ENCODE results near the gene SLC35F6. TPM values are rescaled to one million over a fixed set of nuclear protein-coding genes. Genes with fewer than 3 reads are reported as not detected.

The SLC35F6 gene
- total and polyA plus RNA-seq, 2 donors (not counting 1 experiment from before 2014, with no cell fraction given), result 10.4 to 15.2 TPM

DNA sequence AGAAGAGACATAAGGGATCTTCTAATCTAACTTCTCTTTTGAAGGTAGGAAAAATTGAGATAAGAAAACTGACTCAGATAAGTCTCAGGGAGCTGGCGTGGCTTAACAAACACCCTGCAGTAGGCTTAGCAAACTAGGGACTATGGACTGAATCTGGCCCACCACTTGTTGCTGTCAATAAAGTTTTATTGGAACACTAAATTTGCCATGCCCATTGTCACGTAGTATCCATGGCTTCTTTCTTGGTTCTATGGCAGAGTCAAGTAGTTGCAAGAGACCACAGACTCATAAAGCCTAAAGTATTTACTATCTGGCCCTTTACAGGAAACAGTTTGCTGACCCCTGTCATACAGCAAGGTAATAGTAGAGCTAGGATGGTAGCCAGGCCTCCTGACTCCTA lies 47.3 kb upstream of the SLC35F6 start:
- no peaks in the 10 kb centered on the region for H3K9me3 Mint-ChIP-seq (ENCODE audit: insufficient read depth)

GRCh38 chr2:26717362-26717761 lies 46.7 kb upstream of the SLC35F6 start:
- TF ChIP-seq CTCF (IDR thresholded peaks at IDR 0.05), result no peak
- TF ChIP-seq EZH2 (IDR thresholded peaks at IDR 0.05; ENCODE audit: borderline replicate concordance, insufficient read depth, low read depth, low read length, poor library complexity, severe bottlenecking), result no peak
- H4K20me1 ChIP-seq (ENCODE audit: control insufficient read depth, insufficient read depth, low read length, poor library complexity, severe bottlenecking), result no peaks in the 10 kb centered on the region
- Mint-ChIP-seq H3K27ac (no peak overlapping the region), H3K27me3 (peaks cover 10% of the 10 kb centered on the region), H3K4me3 (no peak overlapping the region), H3K4me1 (no peaks in the 10 kb centered on the region), H3K9me3 (ENCODE audit: insufficient read depth) (no peaks in the 10 kb centered on the region)
- H2AFZ ChIP-seq (ENCODE audit: insufficient read depth, low read depth, low read length, poor library complexity, severe bottlenecking), result no peak overlapping the region
- no peak overlapping the region for H3K4me3 ChIP-seq (ENCODE audit: control extremely low read depth in 1 of 5, extremely low read depth in 1 of 5, insufficient read depth in 1 of 5, low read depth in 2 of 5, low read length in 4 of 5)
- no peak for ATAC-seq (ENCODE audit: low read depth)
- WGBS (ENCODE audit: insufficient coverage), result 87% methylated on average over 5 of the region's 5 CpGs
- no peak overlapping the region for H3K27ac ChIP-seq (ENCODE audit: low read length in 2 of 2)
- no peaks in the 10 kb centered on the region for H3K9me3 ChIP-seq (ENCODE audit: control extremely low read depth in 1 of 3, control insufficient read depth in 2 of 3, insufficient read depth in 1 of 3, low read length in 2 of 3)
- intact Hi-C loops (cut with micrococcal nuclease), result no loop called here
- no peak for DNase-seq
- H3K4me2 ChIP-seq (replicated peaks; ENCODE audit: low read depth, low read length, poor library complexity, severe bottlenecking), result no peak overlapping the region
- POLR2A ChIA-PET, result no interaction called here
- no peaks in the 10 kb centered on the region for H3K4me1 ChIP-seq (ENCODE audit: control insufficient read depth in 2 of 2, insufficient read depth in 2 of 2, low read length in 2 of 2)
- no peaks in the 10 kb centered on the region for H3K79me2 ChIP-seq (ENCODE audit: control insufficient read depth, insufficient read depth, low read length)
- CTCF ChIA-PET, result no interaction called here
- H3K36me3 ChIP-seq (replicated peaks in 1 of 2; ENCODE audit: control extremely low read depth in 1 of 2, control insufficient read depth in 1 of 2, extremely low read depth in 1 of 2, insufficient read depth in 2 of 2, low read length in 1 of 2), result no peaks in the 10 kb centered on the region
- no peak overlapping the region for H3K9ac ChIP-seq (ENCODE audit: low read length)
- no peaks in the 10 kb centered on the region for H3K27me3 ChIP-seq (replicated peaks in 1 of 4; ENCODE audit: control extremely low read depth in 1 of 4, control insufficient read depth in 3 of 4, insufficient read depth in 4 of 4, low read length in 3 of 4)

More for the DNA sequence above, 47.3 kb upstream of the SLC35F6 start:
- no peak overlapping the region for H3K4me2 ChIP-seq (replicated peaks; ENCODE audit: low read depth, low read length, poor library complexity, severe bottlenecking)
- no peak overlapping the region for H2AFZ ChIP-seq (ENCODE audit: insufficient read depth, low read depth, low read length, poor library complexity, severe bottlenecking)
- no peaks in the 10 kb centered on the region for H3K9me3 ChIP-seq (ENCODE audit: control extremely low read depth in 1 of 3, control insufficient read depth in 2 of 3, insufficient read depth in 1 of 3, low read length in 2 of 3)
- TF ChIP-seq CTCF (IDR thresholded peaks at IDR 0.05), result no peak
- WGBS (ENCODE audit: insufficient coverage), result 100% methylated on average over 2 of the region's 2 CpGs
- Mint-ChIP-seq H3K27me3 (peaks cover 10% of the 10 kb centered on the region), H3K4me3 (no peak overlapping the region), H3K4me1 (no peaks in the 10 kb centered on the region), H3K27ac (no peak overlapping the region)
- H3K4me3 ChIP-seq (ENCODE audit: control extremely low read depth in 1 of 5, extremely low read depth in 1 of 5, insufficient read depth in 1 of 5, low read depth in 2 of 5, low read length in 4 of 5), result no peak overlapping the region
- H3K36me3 ChIP-seq (replicated peaks in 1 of 2; ENCODE audit: control extremely low read depth in 1 of 2, control insufficient read depth in 1 of 2, extremely low read depth in 1 of 2, insufficient read depth in 2 of 2, low read length in 1 of 2), result no peaks in the 10 kb centered on the region
- H3K9ac ChIP-seq (ENCODE audit: low read length), result no peak overlapping the region
- no peak for ATAC-seq (ENCODE audit: low read depth)
- DNase-seq, result no peak
- intact Hi-C loops (cut with micrococcal nuclease), result no loop called here
- ChIA-PET CTCF (no interaction called here), POLR2A (no interaction called here)
- H3K27me3 ChIP-seq (replicated peaks in 1 of 4; ENCODE audit: control extremely low read depth in 1 of 4, control insufficient read depth in 3 of 4, insufficient read depth in 4 of 4, low read length in 3 of 4), result no peaks in the 10 kb centered on the region
- no peaks in the 10 kb centered on the region for H4K20me1 ChIP-seq (ENCODE audit: control insufficient read depth, insufficient read depth, low read length, poor library complexity, severe bottlenecking)
- H3K79me2 ChIP-seq (ENCODE audit: control insufficient read depth, insufficient read depth, low read length), result no peaks in the 10 kb centered on the region
- H3K27ac ChIP-seq (ENCODE audit: low read length in 2 of 2), result no peak overlapping the region
- H3K4me1 ChIP-seq (ENCODE audit: control insufficient read depth in 2 of 2, insufficient read depth in 2 of 2, low read length in 2 of 2), result no peaks in the 10 kb centered on the region

All from B cell (primary cell).